ENCODE results near the gene PIGT.

DNA sequence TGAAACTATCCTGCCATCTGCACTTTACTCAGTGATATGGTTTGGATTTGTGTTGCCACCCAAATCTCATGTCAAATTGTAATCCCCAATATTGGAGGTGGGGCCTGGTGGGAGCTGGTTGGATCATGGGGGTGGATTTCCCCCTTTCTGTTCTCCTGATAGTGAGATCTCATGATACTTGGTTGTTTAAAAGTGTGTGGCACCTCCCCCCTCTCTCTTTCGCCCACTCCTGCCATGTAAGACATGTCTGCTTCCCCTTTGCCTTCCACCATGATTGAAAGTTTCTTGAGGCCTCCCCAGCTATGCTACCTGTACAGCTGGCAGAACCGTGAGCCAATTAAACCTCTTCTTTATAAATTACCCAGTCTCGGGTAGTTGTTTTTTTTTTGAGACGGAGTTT, 18.0 kb downstream of the PIGT start:
- TF ChIP-seq, protein P1, sequence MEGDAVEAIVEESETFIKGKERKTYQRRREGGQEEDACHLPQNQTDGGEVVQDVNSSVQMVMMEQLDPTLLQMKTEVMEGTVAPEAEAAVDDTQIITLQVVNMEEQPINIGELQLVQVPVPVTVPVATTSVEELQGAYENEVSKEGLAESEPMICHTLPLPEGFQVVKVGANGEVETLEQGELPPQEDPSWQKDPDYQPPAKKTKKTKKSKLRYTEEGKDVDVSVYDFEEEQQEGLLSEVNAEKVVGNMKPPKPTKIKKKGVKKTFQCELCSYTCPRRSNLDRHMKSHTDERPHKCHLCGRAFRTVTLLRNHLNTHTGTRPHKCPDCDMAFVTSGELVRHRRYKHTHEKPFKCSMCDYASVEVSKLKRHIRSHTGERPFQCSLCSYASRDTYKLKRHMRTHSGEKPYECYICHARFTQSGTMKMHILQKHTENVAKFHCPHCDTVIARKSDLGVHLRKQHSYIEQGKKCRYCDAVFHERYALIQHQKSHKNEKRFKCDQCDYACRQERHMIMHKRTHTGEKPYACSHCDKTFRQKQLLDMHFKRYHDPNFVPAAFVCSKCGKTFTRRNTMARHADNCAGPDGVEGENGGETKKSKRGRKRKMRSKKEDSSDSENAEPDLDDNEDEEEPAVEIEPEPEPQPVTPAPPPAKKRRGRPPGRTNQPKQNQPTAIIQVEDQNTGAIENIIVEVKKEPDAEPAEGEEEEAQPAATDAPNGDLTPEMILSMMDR (IDR thresholded peaks at IDR 0.05), result no peak
- TF ChIP-seq POLR2A (IDR thresholded peaks at IDR 0.05) (no peak), EP300 (IDR thresholded peaks at IDR 0.05) (no peak), POLR2AphosphoS5 (IDR thresholded peaks at IDR 0.05) (no peak)
